NCI-H446 treated with DMSO at 0.1 percent for 48 hours (cell line): ENCODE results near the gene ANKRD33.

Experiments used
- DNase-seq: peaks from one replicate; lab custom pipeline; 2025; lab: John Stamatoyannopoulos, UW

The ANKRD33 gene

GRCh38 chr12:51887476-51888315 is at the start of gene ANKRD33:
Gene ANKRD33 (plus strand): TSS chr12:51888103. CDS start chr12:51888187, 84 bp downstream.
- no peak for DNase-seq

GRCh38 chr12:51838762-51839161 is 49.1 kb upstream of the ANKRD33 start:
- DNase-seq, result no peak

GRCh38 chr12:51839310-51839947 is 48.5 kb upstream of the ANKRD33 start:
- DNase-seq, result no peak

GRCh38 chr12:51840966-51841365 is 46.9 kb upstream of the ANKRD33 start:
- DNase-seq, result no peak

GRCh38 chr12:51841727-51842126 is 46.2 kb upstream of the ANKRD33 start:
- DNase-seq, result no peak

GRCh38 chr12:51844854-51845253 is 43.0 kb upstream of the ANKRD33 start:
- no peak for DNase-seq

- DNase-seq, result no peak
Observed at GRCh38 chr12:51845482-51845881, 42.4 kb upstream of the ANKRD33 start.

- DNase-seq, result no peak
Observed at GRCh38 chr12:51846271-51846691, 41.6 kb upstream of the ANKRD33 start.

GRCh38 chr12:51846911-51847642 is 40.8 kb upstream of the ANKRD33 start:
- no peak for DNase-seq

GRCh38 chr12:51847643-51848325 is 40.1 kb upstream of the ANKRD33 start:
- DNase-seq, result no peak

- DNase-seq, result no peak
Observed at GRCh38 chr12:51848326-51848727, 39.6 kb upstream of the ANKRD33 start, which contains the start of gene FIGNL2. Gene FIGNL2 (minus strand): TSS chr12:51848718. CDS start chr12:51822413, 26,305 bp downstream.

- DNase-seq, result no peak
Observed at GRCh38 chr12:51848841-51849735, 38.8 kb upstream of the ANKRD33 start.

GRCh38 chr12:51850081-51850964 is 37.6 kb upstream of the ANKRD33 start:
- no peak for DNase-seq

- DNase-seq, result no peak
Observed at GRCh38 chr12:51850965-51851299, 37.0 kb upstream of the ANKRD33 start.

- no peak for DNase-seq
Observed at GRCh38 chr12:51851413-51852124, 36.3 kb upstream of the ANKRD33 start.

GRCh38 chr12:51852404-51853137 is 35.3 kb upstream of the ANKRD33 start:
- DNase-seq, result no peak

- no peak for DNase-seq
Observed at GRCh38 chr12:51855586-51856428, 32.1 kb upstream of the ANKRD33 start.

GRCh38 chr12:51860986-51861385 is 26.9 kb upstream of the ANKRD33 start:
- DNase-seq, result no peak
